ENCODE measurements around the gene NDFIP2.

DNA sequence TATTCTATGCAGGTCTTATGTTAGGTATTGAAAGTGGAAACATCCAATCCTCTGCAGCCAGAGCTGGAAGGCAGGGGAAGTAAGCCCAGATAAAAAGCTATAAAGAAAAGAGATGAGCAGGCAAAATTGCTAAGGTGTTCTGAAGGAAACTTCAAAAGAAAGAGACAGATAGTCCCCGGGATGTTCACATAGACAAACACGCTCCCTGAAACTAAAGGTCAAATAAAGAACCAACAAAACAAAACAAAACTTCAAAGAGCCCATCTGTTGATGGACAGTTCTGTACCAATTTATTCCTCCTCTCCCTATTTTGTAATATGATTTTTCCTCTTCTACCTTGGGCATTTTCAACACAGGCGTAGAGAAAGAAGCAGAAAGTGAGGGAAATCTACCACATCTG, 11.3 kb upstream of the NDFIP2 start:
- TF ChIP-seq, protein P1, sequence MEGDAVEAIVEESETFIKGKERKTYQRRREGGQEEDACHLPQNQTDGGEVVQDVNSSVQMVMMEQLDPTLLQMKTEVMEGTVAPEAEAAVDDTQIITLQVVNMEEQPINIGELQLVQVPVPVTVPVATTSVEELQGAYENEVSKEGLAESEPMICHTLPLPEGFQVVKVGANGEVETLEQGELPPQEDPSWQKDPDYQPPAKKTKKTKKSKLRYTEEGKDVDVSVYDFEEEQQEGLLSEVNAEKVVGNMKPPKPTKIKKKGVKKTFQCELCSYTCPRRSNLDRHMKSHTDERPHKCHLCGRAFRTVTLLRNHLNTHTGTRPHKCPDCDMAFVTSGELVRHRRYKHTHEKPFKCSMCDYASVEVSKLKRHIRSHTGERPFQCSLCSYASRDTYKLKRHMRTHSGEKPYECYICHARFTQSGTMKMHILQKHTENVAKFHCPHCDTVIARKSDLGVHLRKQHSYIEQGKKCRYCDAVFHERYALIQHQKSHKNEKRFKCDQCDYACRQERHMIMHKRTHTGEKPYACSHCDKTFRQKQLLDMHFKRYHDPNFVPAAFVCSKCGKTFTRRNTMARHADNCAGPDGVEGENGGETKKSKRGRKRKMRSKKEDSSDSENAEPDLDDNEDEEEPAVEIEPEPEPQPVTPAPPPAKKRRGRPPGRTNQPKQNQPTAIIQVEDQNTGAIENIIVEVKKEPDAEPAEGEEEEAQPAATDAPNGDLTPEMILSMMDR (IDR thresholded peaks at IDR 0.05), result no peak
- TF ChIP-seq POLR2A (IDR thresholded peaks at IDR 0.05), result no peak
- TF ChIP-seq POLR2AphosphoS5 (IDR thresholded peaks at IDR 0.05), result no peak
